Mesendoderm (in vitro differentiated cells): ENCODE measurements around the gene ARMC5.
A peak's percentile ranks its signal among the peaks of the same experiment; 100 is the strongest.
"Not testable (repeated sequence)": the region's sequence is repeated elsewhere in the genome, so short reads cannot be mapped to it uniquely, and the experiment has no call there.

Experiments used
- DNase-seq: peaks from one replicate; pipeline ENCODE4 v3.0.0; 2013
- H2AK5ac ChIP-seq: 2 replicates; pipeline ENCODE4 v1.6.1; 2013; ENCODE audit warnings: low read length, inconsistent platforms
- H2BK120ac ChIP-seq: 2 replicates; pipeline ENCODE4 v1.6.1; 2013; ENCODE audit warnings: low read depth, mild to moderate bottlenecking, low read length, moderate library complexity, mixed read lengths
- H2BK15ac ChIP-seq: replicated peaks from 2 replicates; pipeline ENCODE4 v1.6.1; 2013; ENCODE audit warnings: low read depth, mild to moderate bottlenecking, moderate library complexity
- H2BK5ac ChIP-seq: 2 replicates; pipeline ENCODE4 v1.6.1; 2013; ENCODE audit warnings: low read length, inconsistent platforms
- H3K18ac ChIP-seq: 2 replicates; pipeline ENCODE4 v1.6.1; 2013; ENCODE audit warnings: mild to moderate bottlenecking, low read length, mixed read lengths
- H3K23ac ChIP-seq: one replicate; pipeline ENCODE4 v1.6.1; 2013; ENCODE audit warnings: low read length
- H3K27ac ChIP-seq: 2 replicates; pipeline ENCODE4 v1.5.1; 2013; ENCODE audit warnings: low read depth, mild to moderate bottlenecking, inconsistent platforms, low read length, moderate library complexity
- H3K27me3 ChIP-seq: 2 replicates; pipeline ENCODE4 v1.6.1; 2013; ENCODE audit warnings: low read length, control low read depth, mild to moderate bottlenecking, inconsistent platforms; ENCODE audit not compliant: insufficient read depth, poor library complexity
- H3K36me3 ChIP-seq: 2 replicates; pipeline ENCODE4 v1.6.1; 2013; ENCODE audit warnings: low read length, inconsistent platforms; ENCODE audit not compliant: control insufficient read depth, insufficient read depth
- H3K4ac ChIP-seq: one replicate; pipeline ENCODE4 v1.6.1; 2013; ENCODE audit warnings: low read depth, mild to moderate bottlenecking, low read length, moderate library complexity
- H3K4me1 ChIP-seq: 2 replicates; pipeline ENCODE4 v1.6.1; 2013; ENCODE audit warnings: low read depth, low read length, inconsistent platforms; ENCODE audit not compliant: control insufficient read depth
- H3K4me2 ChIP-seq: 2 replicates; pipeline ENCODE4 v1.6.1; 2013; ENCODE audit warnings: low read length
- H3K4me3 ChIP-seq: 2 replicates; pipeline ENCODE4 v1.5.1; 2013; ENCODE audit warnings: mild to moderate bottlenecking, low read length
- H3K56ac ChIP-seq: one replicate; pipeline ENCODE4 v1.6.1; 2013; ENCODE audit warnings: low read length
- H3K79me1 ChIP-seq: 2 replicates; pipeline ENCODE4 v1.6.1; 2013; ENCODE audit warnings: low read length, inconsistent platforms
- H3K79me2 ChIP-seq: 2 replicates; pipeline ENCODE4 v1.6.1; 2013; ENCODE audit warnings: mild to moderate bottlenecking, low read length; ENCODE audit not compliant: control insufficient read depth, insufficient read depth
- H3K9ac ChIP-seq: 2 replicates; pipeline ENCODE4 v1.6.1; 2013; ENCODE audit warnings: low read length, inconsistent platforms
- H4K5ac ChIP-seq: one replicate; pipeline ENCODE4 v1.6.1; 2013; ENCODE audit warnings: low read length
- H4K8ac ChIP-seq: one replicate; pipeline ENCODE4 v1.6.1; 2013; ENCODE audit warnings: low read depth, mild to moderate bottlenecking, control low read depth, low read length, moderate library complexity
- WGBS: extraction: QIAGEN DNeasy Blood & Tissue Kit; methylation state at CpG from one replicate; pipeline ENCODE4 v1.1.7; 2013; ENCODE audit warnings: low lambda C conversion rate, missing lambda C conversion rate; ENCODE audit not compliant: insufficient coverage; ENCODE audit errors: extremely low coverage; 5-methylcytosine and 5-hydroxymethylcytosine counted together

ARMC5 gene

GRCh38 chr16:31436221-31437045, 22.9 kb upstream of the ARMC5 start:
- Histone ChIP-seq H3K4me3 (no peak overlapping the region), H3K18ac (no peak overlapping the region), H3K4me1 (no peaks in the 10 kb centered on the region), H3K23ac (no peak overlapping the region), H2AK5ac (no peak overlapping the region), H3K56ac (no peak overlapping the region), H3K9ac (no peak overlapping the region), H4K5ac (no peak overlapping the region), H4K8ac (no peak overlapping the region), H3K27ac (no peak overlapping the region), H3K27me3 (no peaks in the 10 kb centered on the region), H3K79me2 (no peaks in the 10 kb centered on the region), H2BK5ac (no peak overlapping the region), H3K36me3 (no peaks in the 10 kb centered on the region), H2BK120ac (no peak overlapping the region), H3K4me2 (no peak overlapping the region), H2BK15ac (no peak overlapping the region), H3K79me1 (no peaks in the 10 kb centered on the region), H3K4ac (no peak overlapping the region)
- no CpG with 5 or more reads among the region's 44 CpGs for WGBS
- no peak for DNase-seq

- peak; percentile 51 for DNase-seq
- WGBS: no CpG with 5 or more reads among the region's 2 CpGs
- Histone ChIP-seq H2AK5ac (no peak overlapping the region), H3K56ac (no peak overlapping the region), H3K4me2 (no peak overlapping the region), H3K4me1 (no peaks in the 10 kb centered on the region), H3K27me3 (no peaks in the 10 kb centered on the region), H3K79me1 (no peaks in the 10 kb centered on the region), H4K5ac (no peak overlapping the region), H3K27ac (no peak overlapping the region), H3K79me2 (no peaks in the 10 kb centered on the region), H3K4ac (no peak overlapping the region), H2BK5ac (no peak overlapping the region), H2BK15ac (no peak overlapping the region), H2BK120ac (no peak overlapping the region), H3K36me3 (no peaks in the 10 kb centered on the region), H3K23ac (no peak overlapping the region), H3K18ac (no peak overlapping the region), H4K8ac (no peak overlapping the region), H3K4me3 (no peak overlapping the region), H3K9ac (no peak overlapping the region)
These were observed 20.9 kb upstream of the ARMC5 start for GRCh38 chr16:31438414-31438813.

DNA sequence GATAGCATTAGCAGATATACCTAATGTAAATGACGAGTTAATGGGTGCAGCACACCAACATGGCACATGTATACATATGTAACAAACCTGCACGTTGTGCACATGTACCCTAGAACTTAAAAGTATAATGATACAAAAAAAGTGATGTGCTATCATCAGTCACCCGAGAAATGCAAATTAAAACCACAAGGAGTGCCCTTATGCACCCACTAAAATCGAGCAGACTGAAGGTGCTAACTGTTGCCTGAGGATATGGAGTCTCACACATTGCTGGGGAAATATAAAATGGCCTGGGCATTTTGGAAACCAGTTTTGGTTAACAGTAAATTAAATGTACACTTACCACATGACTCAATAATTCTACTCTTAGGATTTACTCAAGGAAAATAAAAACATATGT, 20.3 kb upstream of the ARMC5 start:
- not testable (repeated sequence) for H4K5ac ChIP-seq, H3K79me1 ChIP-seq, H3K27me3 ChIP-seq, H3K23ac ChIP-seq, H2BK15ac ChIP-seq, H3K36me3 ChIP-seq, H3K4me1 ChIP-seq, H3K56ac ChIP-seq, H4K8ac ChIP-seq, DNase-seq, H3K4me2 ChIP-seq, H2AK5ac ChIP-seq, H3K4me3 ChIP-seq, H2BK5ac ChIP-seq, H3K4ac ChIP-seq, H3K18ac ChIP-seq, H3K27ac ChIP-seq, H3K79me2 ChIP-seq, H2BK120ac ChIP-seq, H3K9ac ChIP-seq
- no CpG with 5 or more reads among the region's 4 CpGs for WGBS

GRCh38 chr16:31439519-31439918, 19.8 kb upstream of the ARMC5 start:
- H3K4ac ChIP-seq: no peak overlapping the region
- H3K56ac ChIP-seq: no peak overlapping the region
- H3K36me3 ChIP-seq: no peaks in the 10 kb centered on the region
- H3K4me1 ChIP-seq: no peaks in the 10 kb centered on the region
- DNase-seq: no peak
- WGBS: no CpG with 5 or more reads among the region's 3 CpGs
- H4K5ac ChIP-seq: no peak overlapping the region
- no peak overlapping the region for H3K27ac ChIP-seq
- H2BK5ac ChIP-seq: no peak overlapping the region
- no peak overlapping the region for H2AK5ac ChIP-seq
- no peaks in the 10 kb centered on the region for H3K79me1 ChIP-seq
- H3K27me3 ChIP-seq: no peaks in the 10 kb centered on the region
- no peak overlapping the region for H3K4me2 ChIP-seq
- no peak overlapping the region for H2BK15ac ChIP-seq
- no peak overlapping the region for H2BK120ac ChIP-seq
- H3K18ac ChIP-seq: no peak overlapping the region
- H3K9ac ChIP-seq: no peak overlapping the region
- no peaks in the 10 kb centered on the region for H3K79me2 ChIP-seq
- no peak overlapping the region for H4K8ac ChIP-seq
- no peak overlapping the region for H3K23ac ChIP-seq
- no peak overlapping the region for H3K4me3 ChIP-seq

DNA sequence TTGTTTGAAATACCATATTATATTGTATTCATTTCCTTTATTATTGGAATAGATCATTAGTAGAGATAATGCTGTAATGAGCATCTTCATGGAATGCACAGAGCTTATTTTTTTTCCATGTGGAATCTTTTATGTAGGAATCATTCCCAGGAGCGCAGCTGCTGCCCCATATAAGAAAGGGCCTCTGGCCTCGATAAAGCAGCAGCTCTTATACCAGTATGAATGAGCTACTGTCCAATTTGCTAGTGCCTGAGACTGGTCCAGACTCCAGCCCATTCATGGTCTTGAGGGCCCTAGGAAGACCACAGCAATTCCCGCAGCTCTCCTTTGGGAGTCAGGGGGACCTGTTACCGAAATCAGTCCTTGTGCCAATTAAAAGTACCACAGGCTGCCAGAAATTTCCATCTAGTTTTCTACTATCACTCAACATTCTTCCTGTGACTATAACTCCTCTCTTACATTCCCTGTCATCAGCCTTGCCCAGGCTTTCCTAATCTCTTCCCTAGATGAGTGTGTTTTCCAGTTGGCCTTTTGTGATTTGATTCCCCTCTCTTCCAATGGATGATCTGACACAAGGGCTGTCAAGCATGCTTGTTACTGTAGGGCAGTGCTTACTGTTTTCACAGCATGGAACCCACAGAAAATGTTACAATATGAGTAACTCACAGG, 18.7 kb upstream of the ARMC5 start:
- no CpG with 5 or more reads among the region's 4 CpGs for WGBS

More for the DNA sequence above, 18.7 kb upstream of the ARMC5 start:
- H3K79me2 ChIP-seq: no peaks in the 10 kb centered on the region
- no peak for DNase-seq
- no peak overlapping the region for H3K56ac ChIP-seq
- no peak overlapping the region for H3K4me2 ChIP-seq
- H3K4ac ChIP-seq: no peak overlapping the region
- H3K4me1 ChIP-seq: no peaks in the 10 kb centered on the region
- no peak overlapping the region for H3K9ac ChIP-seq
- H3K23ac ChIP-seq: no peak overlapping the region
- no peak overlapping the region for H2BK5ac ChIP-seq
- H4K8ac ChIP-seq: no peak overlapping the region
- H3K18ac ChIP-seq: no peak overlapping the region
- H3K36me3 ChIP-seq: no peaks in the 10 kb centered on the region
- H3K27me3 ChIP-seq: no peaks in the 10 kb centered on the region
- H4K5ac ChIP-seq: no peak overlapping the region
- no peak overlapping the region for H2BK15ac ChIP-seq
- no peak overlapping the region for H2AK5ac ChIP-seq
- H3K79me1 ChIP-seq: no peaks in the 10 kb centered on the region
- no peak overlapping the region for H2BK120ac ChIP-seq
- no peak overlapping the region for H3K27ac ChIP-seq
- no peak overlapping the region for H3K4me3 ChIP-seq
